ENCODE measurements around the gene P2RX6. TPM values are rescaled to one million over a fixed set of nuclear protein-coding genes. Genes with fewer than 3 reads are reported as not detected.

Gene P2RX6
- total and polyA plus RNA-seq, 2 of the 4 experiments (the other 2 are of a cell fraction), result 0.90 to 1.6 TPM

DNA sequence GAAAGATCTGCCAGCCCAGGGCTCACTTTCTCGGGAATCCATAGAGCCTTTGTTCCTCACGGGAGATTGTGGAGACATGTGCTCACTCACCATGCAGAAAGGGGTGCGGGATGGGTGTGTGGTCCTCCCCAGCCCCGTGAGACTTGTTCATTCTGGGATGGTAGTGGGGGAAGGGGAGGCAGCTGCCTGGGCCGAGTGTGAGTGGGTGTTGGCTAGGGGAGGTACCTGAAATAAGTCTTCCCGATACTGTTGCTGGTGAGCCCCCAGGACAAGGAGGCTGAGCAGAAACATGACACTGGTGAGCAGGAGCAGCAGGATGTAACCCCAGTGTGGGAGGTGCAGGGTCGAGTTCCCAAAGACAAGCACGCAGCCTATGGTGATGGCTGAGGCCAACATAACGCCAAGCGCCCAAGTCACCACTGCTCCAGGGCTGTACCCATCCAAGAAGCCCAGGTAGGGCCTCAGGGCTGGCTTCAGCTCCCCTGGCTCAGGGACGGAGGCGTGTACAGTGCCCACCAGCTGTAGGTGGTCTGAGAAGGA is 14.6 kb downstream of the P2RX6 start:
- no peak overlapping the region for H3K27ac ChIP-seq (ENCODE audit: insufficient read depth, low read length)
- H2AFZ ChIP-seq (replicated peaks; ENCODE audit: low read length, poor library complexity), result no peak overlapping the region
- TF ChIP-seq NFE2L2 (IDR thresholded peaks at IDR 0.05; ENCODE audit: low read depth, low read length) (no peak), FOS (IDR thresholded peaks at IDR 0.05; ENCODE audit: low read depth, low read length) (no peak), POLR2A (IDR thresholded peaks at IDR 0.05; ENCODE audit: low read depth, low read length) (no peak), USF2 (IDR thresholded peaks at IDR 0.05; ENCODE audit: low read depth, low read length) (no peak), RFX5 (IDR thresholded peaks at IDR 0.05; ENCODE audit: low read depth, low read length) (no peak), MAZ (IDR thresholded peaks at IDR 0.05; ENCODE audit: borderline replicate concordance, low read depth, low read length) (no peak), RCOR1 (IDR thresholded peaks at IDR 0.05; ENCODE audit: insufficient replicate concordance, low read length) (no peak), CHD1 (IDR thresholded peaks at IDR 0.05; ENCODE audit: low read depth, low read length) (no peak), MXI1 (IDR thresholded peaks at IDR 0.05; ENCODE audit: borderline replicate concordance, low read depth, low read length) (no peak), CEBPB (IDR thresholded peaks at IDR 0.05; ENCODE audit: low read depth, low read length) (no peak)
- TF ChIP-seq, protein P1, sequence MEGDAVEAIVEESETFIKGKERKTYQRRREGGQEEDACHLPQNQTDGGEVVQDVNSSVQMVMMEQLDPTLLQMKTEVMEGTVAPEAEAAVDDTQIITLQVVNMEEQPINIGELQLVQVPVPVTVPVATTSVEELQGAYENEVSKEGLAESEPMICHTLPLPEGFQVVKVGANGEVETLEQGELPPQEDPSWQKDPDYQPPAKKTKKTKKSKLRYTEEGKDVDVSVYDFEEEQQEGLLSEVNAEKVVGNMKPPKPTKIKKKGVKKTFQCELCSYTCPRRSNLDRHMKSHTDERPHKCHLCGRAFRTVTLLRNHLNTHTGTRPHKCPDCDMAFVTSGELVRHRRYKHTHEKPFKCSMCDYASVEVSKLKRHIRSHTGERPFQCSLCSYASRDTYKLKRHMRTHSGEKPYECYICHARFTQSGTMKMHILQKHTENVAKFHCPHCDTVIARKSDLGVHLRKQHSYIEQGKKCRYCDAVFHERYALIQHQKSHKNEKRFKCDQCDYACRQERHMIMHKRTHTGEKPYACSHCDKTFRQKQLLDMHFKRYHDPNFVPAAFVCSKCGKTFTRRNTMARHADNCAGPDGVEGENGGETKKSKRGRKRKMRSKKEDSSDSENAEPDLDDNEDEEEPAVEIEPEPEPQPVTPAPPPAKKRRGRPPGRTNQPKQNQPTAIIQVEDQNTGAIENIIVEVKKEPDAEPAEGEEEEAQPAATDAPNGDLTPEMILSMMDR (conservative IDR thresholded peaks at IDR 0.05; ENCODE audit: low read depth, low read length), result no peak
- peaks cover 34% of the 10 kb centered on the region for H3K27me3 ChIP-seq (ENCODE audit: control insufficient read depth, insufficient read depth, low read length)
- no TSS peak for BruUV-seq (replicated peaks)
- H2AK9ac ChIP-seq (replicated peaks; ENCODE audit: low read depth, low read length, poor library complexity), result no peak overlapping the region
- no peak overlapping the region for H4K8ac ChIP-seq (ENCODE audit: low read depth in 2 of 2, low read length in 2 of 2)
- no peak for DNase-seq
- H2BK15ac ChIP-seq (ENCODE audit: low read depth, low read length), result no peak overlapping the region
- no peak overlapping the region for H3K14ac ChIP-seq (replicated peaks; ENCODE audit: low read depth, low read length)
- H2BK120ac ChIP-seq (ENCODE audit: low read depth, low read length), result no peak overlapping the region
- no peak overlapping the region for H4K5ac ChIP-seq (ENCODE audit: low read depth, low read length)
- no peak overlapping the region for H3K4me2 ChIP-seq (ENCODE audit: low read depth, low read length)
- H3K79me1 ChIP-seq (ENCODE audit: low read depth in 1 of 2, low read length in 2 of 2), result no peaks in the 10 kb centered on the region
- H3K9me1 ChIP-seq (ENCODE audit: insufficient read depth, low read length), result no peaks in the 10 kb centered on the region
- H3K9me3 ChIP-seq (ENCODE audit: control insufficient read depth, insufficient read depth, low read length), result no peaks in the 10 kb centered on the region
- no peak overlapping the region for H2AK5ac ChIP-seq (ENCODE audit: low read depth, low read length)
- ChIA-PET POLR2A (ENCODE audit: unreplicated experiment) (no interaction called here), CTCF (no interaction called here)
- 55% methylated on average over 9 of the region's 12 CpGs; no CpG with 5 or more reads in 1 of the 2 experiments for WGBS, 2 experiments (ENCODE audit: extremely low coverage in 2 of 2, insufficient read length in 1 of 2)
- ATAC-seq (ENCODE audit: low read depth), result no peak
- H2BK5ac ChIP-seq (ENCODE audit: low read depth, low read length, poor library complexity, severe bottlenecking), result no peak overlapping the region
- no peak overlapping the region for H4K91ac ChIP-seq (ENCODE audit: insufficient read depth, low read depth, low read length)
- peaks cover 3% of the 10 kb centered on the region; the same call in 1 of the 2 replicates for H3K4me1 ChIP-seq (ENCODE audit: control insufficient read depth, insufficient read depth, low read length)
- dilution Hi-C loops (cut with HindIII; ENCODE audit: low sequenced_read_pairs, unreplicated experiment) (no loop called here), intact Hi-C loops (cut with micrococcal nuclease) (no loop called here), in situ Hi-C loops (cut with MboI; ENCODE audit: low sequenced_read_pairs) (no loop called here)
- H3K56ac ChIP-seq (ENCODE audit: extremely low read depth, insufficient read depth, low read length), result no peak overlapping the region
- no peak overlapping the region for H3K4me3 ChIP-seq (ENCODE audit: insufficient read depth, low read depth, low read length)
- H4K20me1 ChIP-seq (ENCODE audit: insufficient read depth, low read length), result no peaks in the 10 kb centered on the region
- no peak overlapping the region for H3K23ac ChIP-seq (ENCODE audit: low read depth, low read length)
- no peak overlapping the region for H3K9ac ChIP-seq (ENCODE audit: low read depth, low read length)
- H3K18ac ChIP-seq (ENCODE audit: low read depth, low read length), result no peak overlapping the region
- H3K4ac ChIP-seq (ENCODE audit: low read depth, low read length), result no peak overlapping the region
- H2BK20ac ChIP-seq (ENCODE audit: low read depth, low read length), result no peak overlapping the region
- no peaks in the 10 kb centered on the region for H3K36me3 ChIP-seq (ENCODE audit: control insufficient read depth, insufficient read depth, low read length)
